ENCODE measurements around the gene TECR.

GRCh38 chr19:14510311-14511228, 18.8 kb upstream of the TECR start:
- TF ChIP-seq POLR2A (IDR thresholded peaks at IDR 0.05; ENCODE audit: low read depth, low read length), result no peak
- TF ChIP-seq TAF1 (IDR thresholded peaks at IDR 0.05; ENCODE audit: low read depth, low read length), result no peak
- TF ChIP-seq POLR2AphosphoS5 (IDR thresholded peaks at IDR 0.05; ENCODE audit: low read depth, low read length), result no peak
- no peak for TF ChIP-seq SPI1 (IDR thresholded peaks at IDR 0.05; ENCODE audit: low read depth, low read length)
- no peak for TF ChIP-seq POU2F2 (IDR thresholded peaks at IDR 0.05; ENCODE audit: low read depth, low read length)
- no peak for TF ChIP-seq PAX5 (IDR thresholded peaks at IDR 0.05; ENCODE audit: insufficient read depth, low read length, severe bottlenecking)
